ENCODE data around the gene ATF7IP. TPM values are rescaled to one million over a fixed set of nuclear protein-coding genes. Genes with fewer than 3 reads are reported as not detected.
A peak's percentile ranks its signal among the peaks of the same experiment; 100 is the strongest.

ATF7IP gene
- total RNA-seq, 2 donors from 2014 or later: 36.2 to 44.9 TPM

- Histone ChIP-seq H3K9ac (ENCODE audit: low read depth in 2 of 2, low read length in 2 of 2) (peak overlapping the region in 1 of 2 donors; percentile 73), H3K4me3 (peak overlapping the region; percentile 44)
- TF ChIP-seq, protein P1, sequence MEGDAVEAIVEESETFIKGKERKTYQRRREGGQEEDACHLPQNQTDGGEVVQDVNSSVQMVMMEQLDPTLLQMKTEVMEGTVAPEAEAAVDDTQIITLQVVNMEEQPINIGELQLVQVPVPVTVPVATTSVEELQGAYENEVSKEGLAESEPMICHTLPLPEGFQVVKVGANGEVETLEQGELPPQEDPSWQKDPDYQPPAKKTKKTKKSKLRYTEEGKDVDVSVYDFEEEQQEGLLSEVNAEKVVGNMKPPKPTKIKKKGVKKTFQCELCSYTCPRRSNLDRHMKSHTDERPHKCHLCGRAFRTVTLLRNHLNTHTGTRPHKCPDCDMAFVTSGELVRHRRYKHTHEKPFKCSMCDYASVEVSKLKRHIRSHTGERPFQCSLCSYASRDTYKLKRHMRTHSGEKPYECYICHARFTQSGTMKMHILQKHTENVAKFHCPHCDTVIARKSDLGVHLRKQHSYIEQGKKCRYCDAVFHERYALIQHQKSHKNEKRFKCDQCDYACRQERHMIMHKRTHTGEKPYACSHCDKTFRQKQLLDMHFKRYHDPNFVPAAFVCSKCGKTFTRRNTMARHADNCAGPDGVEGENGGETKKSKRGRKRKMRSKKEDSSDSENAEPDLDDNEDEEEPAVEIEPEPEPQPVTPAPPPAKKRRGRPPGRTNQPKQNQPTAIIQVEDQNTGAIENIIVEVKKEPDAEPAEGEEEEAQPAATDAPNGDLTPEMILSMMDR (IDR thresholded peaks at IDR 0.05): no peak
Measured at GRCh38 chr12:14367040-14367661, 1.7 kb downstream of the ATF7IP start.

DNA sequence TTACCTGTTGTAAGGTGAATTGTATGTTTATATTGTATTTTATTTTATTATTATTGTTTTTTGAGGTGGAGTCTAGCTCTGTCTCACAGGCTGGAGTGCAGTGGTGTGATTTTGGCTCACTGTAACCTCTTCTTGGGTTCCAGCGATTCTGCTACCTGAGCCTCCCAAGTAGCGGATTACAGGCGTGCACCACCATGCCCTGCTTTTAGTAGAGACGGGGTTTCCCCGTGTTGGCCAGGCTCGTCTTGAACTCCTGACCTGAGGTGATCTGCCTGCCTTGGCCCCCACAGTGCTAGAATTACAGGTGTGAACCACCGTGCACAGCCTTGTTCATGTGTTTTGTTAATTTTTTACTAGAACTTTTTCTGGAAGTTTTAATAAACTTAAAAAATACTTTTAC is 3.8 kb downstream of the ATF7IP start:
- DNase-seq: no peak
- no peaks in the 10 kb centered on the region for H3K36me3 ChIP-seq
- no peak overlapping the region for H3K9ac ChIP-seq (ENCODE audit: low read depth in 2 of 2, low read length in 2 of 2)
- no peaks in the 10 kb centered on the region for H3K4me1 ChIP-seq
- no peak overlapping the region for H3K4me3 ChIP-seq
- no peaks in the 10 kb centered on the region for H3K27me3 ChIP-seq
- H3K27ac ChIP-seq: no peak overlapping the region
- TF ChIP-seq, protein P1 (IDR thresholded peaks at IDR 0.05): no peak
- intact Hi-C loops (cut with DNase I): loop anchor here (5.0 kb wide), 1 partner anchor 112 kb away; no protein-coding TSS in a partner anchor
- H3K9me3 ChIP-seq: no peaks in the 10 kb centered on the region

More at GRCh38 chr12:14367040-14367661, 1.7 kb downstream of the ATF7IP start:
- Histone ChIP-seq H3K4me1 (no peaks in the 10 kb centered on the region), H3K9me3 (no peaks in the 10 kb centered on the region), H3K36me3 (no peaks in the 10 kb centered on the region), H3K27me3 (no peaks in the 10 kb centered on the region), H3K27ac (peak overlapping the region; percentile 90)
- intact Hi-C loops (cut with DNase I): loop anchor here (5.0 kb wide), 1 partner anchor 110 kb away; no protein-coding TSS in a partner anchor
- no peak for DNase-seq

DNA sequence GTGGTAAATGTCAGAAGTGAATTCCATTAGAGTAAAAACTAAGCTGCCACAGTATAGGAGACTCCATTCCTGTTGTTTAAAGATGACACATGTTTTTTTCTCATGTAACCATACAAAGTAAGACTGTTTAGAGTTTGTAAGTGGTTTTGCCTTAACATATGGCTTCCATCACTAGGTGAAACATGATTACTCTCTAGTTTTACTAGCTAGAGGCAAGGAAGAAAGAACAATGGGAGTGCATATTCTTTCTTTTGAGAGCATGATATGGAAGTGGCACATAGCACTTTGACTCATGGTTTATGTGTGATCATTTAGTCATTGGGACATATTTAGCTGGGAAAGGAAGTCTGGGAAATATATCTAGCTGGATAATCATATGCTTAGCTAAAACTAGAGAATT is 7.7 kb downstream of the ATF7IP start:
- Histone ChIP-seq H3K36me3 (no peaks in the 10 kb centered on the region), H3K9me3 (no peaks in the 10 kb centered on the region), H3K4me1 (no peaks in the 10 kb centered on the region), H3K4me3 (no peak overlapping the region), H3K27ac (no peak overlapping the region), H3K27me3 (no peaks in the 10 kb centered on the region), H3K9ac (ENCODE audit: low read depth in 2 of 2, low read length in 2 of 2) (no peak overlapping the region)
- TF ChIP-seq, protein P1 (IDR thresholded peaks at IDR 0.05): no peak
- DNase-seq: no peak
- intact Hi-C loops (cut with DNase I): no loop called here

DNA sequence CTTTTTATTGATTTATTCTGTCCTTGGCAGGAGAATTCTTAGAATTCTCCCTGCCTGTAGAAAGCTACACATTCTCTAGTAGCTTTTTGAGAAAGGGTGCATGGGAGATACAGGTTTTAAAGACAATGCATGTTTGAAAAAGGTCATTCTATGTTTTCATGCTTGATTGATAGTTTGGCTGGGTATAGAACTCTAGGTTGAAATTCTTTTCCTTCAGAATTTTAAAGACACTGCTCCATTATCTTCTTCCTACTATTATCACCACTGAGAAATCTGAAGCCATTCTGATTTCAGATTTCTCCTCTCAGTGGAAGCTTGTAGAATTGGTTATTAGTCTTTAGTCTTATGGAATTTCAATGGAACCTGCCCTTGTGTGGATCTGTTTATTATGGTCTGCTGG is 14.0 kb downstream of the ATF7IP start:
- H3K27ac ChIP-seq: no peak overlapping the region
- H3K4me1 ChIP-seq: no peaks in the 10 kb centered on the region
- TF ChIP-seq, protein P1 (IDR thresholded peaks at IDR 0.05): no peak
- H3K9me3 ChIP-seq: peaks cover 10% of the 10 kb centered on the region
- DNase-seq: no peak
- intact Hi-C loops (cut with DNase I): loop anchor here (5.0 kb wide), 1 partner anchor 192 kb away; no protein-coding TSS in a partner anchor
- H3K36me3 ChIP-seq: no peaks in the 10 kb centered on the region
- H3K4me3 ChIP-seq: no peak overlapping the region
- no peak overlapping the region for H3K9ac ChIP-seq (ENCODE audit: low read depth in 2 of 2, low read length in 2 of 2)
- no peaks in the 10 kb centered on the region for H3K27me3 ChIP-seq

- Histone ChIP-seq H3K27me3 (no peaks in the 10 kb centered on the region), H3K4me3 (peak overlapping the region; percentile 0), H3K27ac (peak overlapping the region; percentile 58), H3K9me3 (peaks cover 1% of the 10 kb centered on the region), H3K4me1 (no peaks in the 10 kb centered on the region), H3K36me3 (no peaks in the 10 kb centered on the region), H3K9ac (ENCODE audit: low read depth in 2 of 2, low read length in 2 of 2) (no peak overlapping the region)
- intact Hi-C loops (cut with DNase I): no loop called here
- DNase-seq: peak; percentile 76
- TF ChIP-seq, protein P1 (IDR thresholded peaks at IDR 0.05): no peak
Measured at GRCh38 chr12:14384783-14385638, 19.5 kb downstream of the ATF7IP start.
